ENCODE results near the gene GTPBP3. TPM values are rescaled to one million over a fixed set of nuclear protein-coding genes. Genes with fewer than 3 reads are reported as not detected.

Gene GTPBP3
- total and polyA plus RNA-seq, 9 of the 15 experiments (the other 6 are each of a cell fraction or from before 2014, with no cell fraction given), result 4.9 to 124 (median 22.6) TPM

DNA sequence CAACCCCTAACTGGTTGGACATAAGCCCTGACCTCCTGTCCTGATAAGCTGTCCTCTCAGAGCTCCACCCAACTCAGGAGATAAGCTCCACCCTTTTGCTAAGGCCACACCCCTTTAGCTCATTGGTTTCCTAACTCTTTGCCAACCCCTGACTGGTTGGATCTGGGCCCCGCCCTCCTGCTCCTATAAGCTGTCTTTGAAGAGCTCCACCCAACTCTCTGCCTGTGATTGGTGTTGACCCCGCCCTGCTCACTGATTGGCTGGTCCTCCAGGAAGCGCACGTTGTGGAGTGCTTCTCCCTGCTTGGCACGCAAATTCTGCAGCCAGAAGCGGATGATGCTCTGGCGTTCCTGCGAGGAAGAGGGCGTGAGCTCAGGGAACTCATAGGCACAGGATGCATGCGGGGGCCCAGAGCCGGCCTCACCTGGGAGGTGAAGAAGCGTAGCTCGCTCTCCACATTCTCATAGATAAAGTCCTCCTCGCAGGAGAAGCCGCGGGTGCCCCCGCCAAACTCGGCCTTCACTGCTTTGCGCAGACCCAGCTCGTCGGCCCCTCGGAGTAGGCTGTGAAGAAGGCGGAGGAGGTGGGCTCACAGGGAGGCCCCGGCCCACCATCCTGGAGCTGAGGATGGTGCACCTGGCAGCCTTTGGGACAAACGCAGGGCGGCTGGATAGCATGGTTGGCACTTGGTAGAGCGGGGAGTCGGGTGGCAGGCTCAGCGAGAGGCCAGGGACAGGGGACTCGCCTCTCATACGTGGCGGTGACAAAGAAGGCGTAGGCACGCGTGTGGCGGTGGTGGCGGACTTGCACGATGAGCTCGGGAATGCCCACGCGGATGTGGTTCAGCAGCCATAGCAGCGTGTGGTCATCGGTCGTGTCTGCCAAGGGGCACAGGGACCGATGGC lies 4.4 kb upstream of the GTPBP3 start (continued):
- TF ChIP-seq, protein P1, sequence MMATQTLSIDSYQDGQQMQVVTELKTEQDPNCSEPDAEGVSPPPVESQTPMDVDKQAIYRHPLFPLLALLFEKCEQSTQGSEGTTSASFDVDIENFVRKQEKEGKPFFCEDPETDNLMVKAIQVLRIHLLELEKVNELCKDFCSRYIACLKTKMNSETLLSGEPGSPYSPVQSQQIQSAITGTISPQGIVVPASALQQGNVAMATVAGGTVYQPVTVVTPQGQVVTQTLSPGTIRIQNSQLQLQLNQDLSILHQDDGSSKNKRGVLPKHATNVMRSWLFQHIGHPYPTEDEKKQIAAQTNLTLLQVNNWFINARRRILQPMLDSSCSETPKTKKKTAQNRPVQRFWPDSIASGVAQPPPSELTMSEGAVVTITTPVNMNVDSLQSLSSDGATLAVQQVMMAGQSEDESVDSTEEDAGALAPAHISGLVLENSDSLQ (IDR thresholded peaks at IDR 0.05), result peak; percentile 87
- TF ChIP-seq MEIS2 (IDR thresholded peaks at IDR 0.05; ENCODE audit: partially characterized antibody) (peak; percentile 27), DDX20 (tag; IDR thresholded peaks at IDR 0.05; ENCODE audit: low read depth) (no peak), MYC (IDR thresholded peaks at IDR 0.05; ENCODE audit: low read depth, low read length) (peak; percentile 42; the same call in 1 of the 2 replicates), MYC (CRISPR knock-in tag; IDR thresholded peaks at IDR 0.05; ENCODE audit: borderline replicate concordance, low read depth) (no peak)
- TF ChIP-seq, protein P2, sequence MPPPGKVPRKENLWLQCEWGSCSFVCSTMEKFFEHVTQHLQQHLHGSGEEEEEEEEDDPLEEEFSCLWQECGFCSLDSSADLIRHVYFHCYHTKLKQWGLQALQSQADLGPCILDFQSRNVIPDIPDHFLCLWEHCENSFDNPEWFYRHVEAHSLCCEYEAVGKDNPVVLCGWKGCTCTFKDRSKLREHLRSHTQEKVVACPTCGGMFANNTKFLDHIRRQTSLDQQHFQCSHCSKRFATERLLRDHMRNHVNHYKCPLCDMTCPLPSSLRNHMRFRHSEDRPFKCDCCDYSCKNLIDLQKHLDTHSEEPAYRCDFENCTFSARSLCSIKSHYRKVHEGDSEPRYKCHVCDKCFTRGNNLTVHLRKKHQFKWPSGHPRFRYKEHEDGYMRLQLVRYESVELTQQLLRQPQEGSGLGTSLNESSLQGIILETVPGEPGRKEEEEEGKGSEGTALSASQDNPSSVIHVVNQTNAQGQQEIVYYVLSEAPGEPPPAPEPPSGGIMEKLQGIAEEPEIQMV (tag; conservative IDR thresholded peaks at IDR 0.05; ENCODE audit: low read depth), result no peak
- TF ChIP-seq, protein P3, sequence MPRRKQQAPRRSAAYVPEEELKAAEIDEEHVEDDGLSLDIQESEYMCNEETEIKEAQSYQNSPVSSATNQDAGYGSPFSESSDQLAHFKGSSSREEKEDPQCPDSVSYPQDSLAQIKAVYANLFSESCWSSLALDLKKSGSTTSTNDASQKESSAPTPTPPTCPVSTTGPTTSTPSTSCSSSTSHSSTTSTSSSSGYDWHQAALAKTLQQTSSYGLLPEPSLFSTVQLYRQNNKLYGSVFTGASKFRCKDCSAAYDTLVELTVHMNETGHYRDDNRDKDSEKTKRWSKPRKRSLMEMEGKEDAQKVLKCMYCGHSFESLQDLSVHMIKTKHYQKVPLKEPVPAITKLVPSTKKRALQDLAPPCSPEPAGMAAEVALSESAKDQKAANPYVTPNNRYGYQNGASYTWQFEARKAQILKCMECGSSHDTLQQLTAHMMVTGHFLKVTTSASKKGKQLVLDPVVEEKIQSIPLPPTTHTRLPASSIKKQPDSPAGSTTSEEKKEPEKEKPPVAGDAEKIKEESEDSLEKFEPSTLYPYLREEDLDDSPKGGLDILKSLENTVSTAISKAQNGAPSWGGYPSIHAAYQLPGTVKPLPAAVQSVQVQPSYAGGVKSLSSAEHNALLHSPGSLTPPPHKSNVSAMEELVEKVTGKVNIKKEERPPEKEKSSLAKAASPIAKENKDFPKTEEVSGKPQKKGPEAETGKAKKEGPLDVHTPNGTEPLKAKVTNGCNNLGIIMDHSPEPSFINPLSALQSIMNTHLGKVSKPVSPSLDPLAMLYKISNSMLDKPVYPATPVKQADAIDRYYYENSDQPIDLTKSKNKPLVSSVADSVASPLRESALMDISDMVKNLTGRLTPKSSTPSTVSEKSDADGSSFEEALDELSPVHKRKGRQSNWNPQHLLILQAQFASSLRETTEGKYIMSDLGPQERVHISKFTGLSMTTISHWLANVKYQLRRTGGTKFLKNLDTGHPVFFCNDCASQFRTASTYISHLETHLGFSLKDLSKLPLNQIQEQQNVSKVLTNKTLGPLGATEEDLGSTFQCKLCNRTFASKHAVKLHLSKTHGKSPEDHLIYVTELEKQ (CRISPR knock-in tag; IDR thresholded peaks at IDR 0.05), result no peak
- TF ChIP-seq, protein P4, sequence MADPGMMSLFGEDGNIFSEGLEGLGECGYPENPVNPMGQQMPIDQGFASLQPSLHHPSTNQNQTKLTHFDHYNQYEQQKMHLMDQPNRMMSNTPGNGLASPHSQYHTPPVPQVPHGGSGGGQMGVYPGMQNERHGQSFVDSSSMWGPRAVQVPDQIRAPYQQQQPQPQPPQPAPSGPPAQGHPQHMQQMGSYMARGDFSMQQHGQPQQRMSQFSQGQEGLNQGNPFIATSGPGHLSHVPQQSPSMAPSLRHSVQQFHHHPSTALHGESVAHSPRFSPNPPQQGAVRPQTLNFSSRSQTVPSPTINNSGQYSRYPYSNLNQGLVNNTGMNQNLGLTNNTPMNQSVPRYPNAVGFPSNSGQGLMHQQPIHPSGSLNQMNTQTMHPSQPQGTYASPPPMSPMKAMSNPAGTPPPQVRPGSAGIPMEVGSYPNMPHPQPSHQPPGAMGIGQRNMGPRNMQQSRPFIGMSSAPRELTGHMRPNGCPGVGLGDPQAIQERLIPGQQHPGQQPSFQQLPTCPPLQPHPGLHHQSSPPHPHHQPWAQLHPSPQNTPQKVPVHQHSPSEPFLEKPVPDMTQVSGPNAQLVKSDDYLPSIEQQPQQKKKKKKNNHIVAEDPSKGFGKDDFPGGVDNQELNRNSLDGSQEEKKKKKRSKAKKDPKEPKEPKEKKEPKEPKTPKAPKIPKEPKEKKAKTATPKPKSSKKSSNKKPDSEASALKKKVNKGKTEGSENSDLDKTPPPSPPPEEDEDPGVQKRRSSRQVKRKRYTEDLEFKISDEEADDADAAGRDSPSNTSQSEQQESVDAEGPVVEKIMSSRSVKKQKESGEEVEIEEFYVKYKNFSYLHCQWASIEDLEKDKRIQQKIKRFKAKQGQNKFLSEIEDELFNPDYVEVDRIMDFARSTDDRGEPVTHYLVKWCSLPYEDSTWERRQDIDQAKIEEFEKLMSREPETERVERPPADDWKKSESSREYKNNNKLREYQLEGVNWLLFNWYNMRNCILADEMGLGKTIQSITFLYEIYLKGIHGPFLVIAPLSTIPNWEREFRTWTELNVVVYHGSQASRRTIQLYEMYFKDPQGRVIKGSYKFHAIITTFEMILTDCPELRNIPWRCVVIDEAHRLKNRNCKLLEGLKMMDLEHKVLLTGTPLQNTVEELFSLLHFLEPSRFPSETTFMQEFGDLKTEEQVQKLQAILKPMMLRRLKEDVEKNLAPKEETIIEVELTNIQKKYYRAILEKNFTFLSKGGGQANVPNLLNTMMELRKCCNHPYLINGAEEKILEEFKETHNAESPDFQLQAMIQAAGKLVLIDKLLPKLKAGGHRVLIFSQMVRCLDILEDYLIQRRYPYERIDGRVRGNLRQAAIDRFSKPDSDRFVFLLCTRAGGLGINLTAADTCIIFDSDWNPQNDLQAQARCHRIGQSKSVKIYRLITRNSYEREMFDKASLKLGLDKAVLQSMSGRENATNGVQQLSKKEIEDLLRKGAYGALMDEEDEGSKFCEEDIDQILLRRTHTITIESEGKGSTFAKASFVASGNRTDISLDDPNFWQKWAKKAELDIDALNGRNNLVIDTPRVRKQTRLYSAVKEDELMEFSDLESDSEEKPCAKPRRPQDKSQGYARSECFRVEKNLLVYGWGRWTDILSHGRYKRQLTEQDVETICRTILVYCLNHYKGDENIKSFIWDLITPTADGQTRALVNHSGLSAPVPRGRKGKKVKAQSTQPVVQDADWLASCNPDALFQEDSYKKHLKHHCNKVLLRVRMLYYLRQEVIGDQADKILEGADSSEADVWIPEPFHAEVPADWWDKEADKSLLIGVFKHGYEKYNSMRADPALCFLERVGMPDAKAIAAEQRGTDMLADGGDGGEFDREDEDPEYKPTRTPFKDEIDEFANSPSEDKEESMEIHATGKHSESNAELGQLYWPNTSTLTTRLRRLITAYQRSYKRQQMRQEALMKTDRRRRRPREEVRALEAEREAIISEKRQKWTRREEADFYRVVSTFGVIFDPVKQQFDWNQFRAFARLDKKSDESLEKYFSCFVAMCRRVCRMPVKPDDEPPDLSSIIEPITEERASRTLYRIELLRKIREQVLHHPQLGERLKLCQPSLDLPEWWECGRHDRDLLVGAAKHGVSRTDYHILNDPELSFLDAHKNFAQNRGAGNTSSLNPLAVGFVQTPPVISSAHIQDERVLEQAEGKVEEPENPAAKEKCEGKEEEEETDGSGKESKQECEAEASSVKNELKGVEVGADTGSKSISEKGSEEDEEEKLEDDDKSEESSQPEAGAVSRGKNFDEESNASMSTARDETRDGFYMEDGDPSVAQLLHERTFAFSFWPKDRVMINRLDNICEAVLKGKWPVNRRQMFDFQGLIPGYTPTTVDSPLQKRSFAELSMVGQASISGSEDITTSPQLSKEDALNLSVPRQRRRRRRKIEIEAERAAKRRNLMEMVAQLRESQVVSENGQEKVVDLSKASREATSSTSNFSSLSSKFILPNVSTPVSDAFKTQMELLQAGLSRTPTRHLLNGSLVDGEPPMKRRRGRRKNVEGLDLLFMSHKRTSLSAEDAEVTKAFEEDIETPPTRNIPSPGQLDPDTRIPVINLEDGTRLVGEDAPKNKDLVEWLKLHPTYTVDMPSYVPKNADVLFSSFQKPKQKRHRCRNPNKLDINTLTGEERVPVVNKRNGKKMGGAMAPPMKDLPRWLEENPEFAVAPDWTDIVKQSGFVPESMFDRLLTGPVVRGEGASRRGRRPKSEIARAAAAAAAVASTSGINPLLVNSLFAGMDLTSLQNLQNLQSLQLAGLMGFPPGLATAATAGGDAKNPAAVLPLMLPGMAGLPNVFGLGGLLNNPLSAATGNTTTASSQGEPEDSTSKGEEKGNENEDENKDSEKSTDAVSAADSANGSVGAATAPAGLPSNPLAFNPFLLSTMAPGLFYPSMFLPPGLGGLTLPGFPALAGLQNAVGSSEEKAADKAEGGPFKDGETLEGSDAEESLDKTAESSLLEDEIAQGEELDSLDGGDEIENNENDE (IDR thresholded peaks at IDR 0.05; ENCODE audit: low read depth, low read length), result no peak
